Nephron progenitor cell (in vitro differentiated cells): Measurements from ENCODE around the gene C11orf52.

Experiments
- DNase-seq: peaks from one replicate; pipeline ENCODE4 v3.0.0; 2021
- H3K27ac Mint-ChIP-seq: 2 replicates; pipeline ENCODE4 v1.8.0; 2021; ENCODE audit warnings: mild to moderate bottlenecking, moderate library complexity, mixed read lengths
- H3K27me3 Mint-ChIP-seq: 2 replicates; pipeline ENCODE4 v1.8.0; 2021; ENCODE audit warnings: mild to moderate bottlenecking, low read depth, mixed read lengths; ENCODE audit not compliant: poor library complexity
- H3K36me3 Mint-ChIP-seq: 2 replicates; pipeline ENCODE4 v1.8.0; 2021; ENCODE audit warnings: low read depth, mixed read lengths
- H3K4me1 Mint-ChIP-seq: 2 replicates; pipeline ENCODE4 v1.8.0; 2021; ENCODE audit warnings: mixed read lengths
- H3K4me3 Mint-ChIP-seq: 2 replicates; pipeline ENCODE4 v1.8.0; 2021; ENCODE audit warnings: mild to moderate bottlenecking, moderate library complexity, mixed read lengths
- H3K9me3 Mint-ChIP-seq: 2 replicates; pipeline ENCODE4 v1.8.0; 2021; ENCODE audit warnings: mild to moderate bottlenecking, moderate library complexity, mixed read lengths
- CTCF ChIP-seq: fragments of 200-600 bp; sonication (generic); IDR thresholded peaks from 2 replicates; pipeline ENCODE4 v1.5.0; 2021; ENCODE audit warnings: antibody characterized with exemption

Gene C11orf52

GRCh38 chr11:111957663-111958444, 39.1 kb downstream of the C11orf52 start:
- H3K27ac Mint-ChIP-seq = no peak overlapping the region
- no peaks in the 10 kb centered on the region for H3K27me3 Mint-ChIP-seq
- DNase-seq = no peak
- no peak overlapping the region for H3K4me3 Mint-ChIP-seq
- peaks cover 8% of the 10 kb centered on the region for H3K9me3 Mint-ChIP-seq
- H3K4me1 Mint-ChIP-seq = peaks cover 11% of the 10 kb centered on the region
- peaks cover 70% of the 10 kb centered on the region for H3K36me3 Mint-ChIP-seq
- no peak for TF ChIP-seq CTCF

- Mint-ChIP-seq H3K4me3 (no peak overlapping the region), H3K27ac (peak overlapping the region; percentile 11), H3K36me3 (peaks cover 55% of the 10 kb centered on the region), H3K27me3 (no peaks in the 10 kb centered on the region), H3K9me3 (no peaks in the 10 kb centered on the region), H3K4me1 (peaks cover 11% of the 10 kb centered on the region)
- DNase-seq = no peak
- no peak for TF ChIP-seq CTCF
These were observed 42.2 kb downstream of the C11orf52 start for GRCh38 chr11:111960916-111961315.

- peak overlapping the region; percentile 79 for H3K27ac Mint-ChIP-seq
- TF ChIP-seq CTCF = no peak
- peaks cover 53% of the 10 kb centered on the region for H3K36me3 Mint-ChIP-seq
- no peak for DNase-seq
- no peaks in the 10 kb centered on the region for H3K27me3 Mint-ChIP-seq
- H3K4me3 Mint-ChIP-seq = no peak overlapping the region
- H3K9me3 Mint-ChIP-seq = no peaks in the 10 kb centered on the region
- peaks cover 11% of the 10 kb centered on the region for H3K4me1 Mint-ChIP-seq
These were observed 42.9 kb downstream of the C11orf52 start for GRCh38 chr11:111961389-111962300.

- H3K4me1 Mint-ChIP-seq = peaks cover 11% of the 10 kb centered on the region
- TF ChIP-seq CTCF = no peak
- no peak for DNase-seq
- no peaks in the 10 kb centered on the region for H3K27me3 Mint-ChIP-seq
- peaks cover 57% of the 10 kb centered on the region for H3K36me3 Mint-ChIP-seq
- H3K9me3 Mint-ChIP-seq = no peaks in the 10 kb centered on the region
- H3K27ac Mint-ChIP-seq = no peak overlapping the region
- no peak overlapping the region for H3K4me3 Mint-ChIP-seq
These were observed 45.2 kb downstream of the C11orf52 start for GRCh38 chr11:111963931-111964340.

- Mint-ChIP-seq H3K27me3 (no peaks in the 10 kb centered on the region), H3K9me3 (peaks cover 9% of the 10 kb centered on the region), H3K27ac (no peak overlapping the region), H3K4me1 (no peaks in the 10 kb centered on the region), H3K4me3 (no peak overlapping the region), H3K36me3 (peaks cover 64% of the 10 kb centered on the region)
- no peak for DNase-seq
- TF ChIP-seq CTCF = no peak
These were observed 48.0 kb downstream of the C11orf52 start for GRCh38 chr11:111966678-111967077.
